Peyer's patch (tissue), 4 donors: ENCODE measurements around the gene KSR2.

ENCODE experiments used
- CTCF ChIP-seq, 6 experiments: fragments of 450-650 bp in 4 of 6; fragments of 200-600 bp in 2 of 6; sonication (generic) in 1 of 6; IDR thresholded peaks; one replicate each; pipeline ENCODE4 v1.5.1; 2017 to 2019; ENCODE audit warnings: antibody characterized with exemption in 6 of 6, mild to moderate bottlenecking in 3 of 6, moderate library complexity in 1 of 6
- POLR2A ChIP-seq, 2 donors: fragments of 450-650 bp; IDR thresholded peaks; one replicate each; pipeline ENCODE4 v1.5.1; 2017; ENCODE audit warnings: antibody characterized with exemption in 2 of 2, mild to moderate bottlenecking in 2 of 2, moderate library complexity in 2 of 2

DNA sequence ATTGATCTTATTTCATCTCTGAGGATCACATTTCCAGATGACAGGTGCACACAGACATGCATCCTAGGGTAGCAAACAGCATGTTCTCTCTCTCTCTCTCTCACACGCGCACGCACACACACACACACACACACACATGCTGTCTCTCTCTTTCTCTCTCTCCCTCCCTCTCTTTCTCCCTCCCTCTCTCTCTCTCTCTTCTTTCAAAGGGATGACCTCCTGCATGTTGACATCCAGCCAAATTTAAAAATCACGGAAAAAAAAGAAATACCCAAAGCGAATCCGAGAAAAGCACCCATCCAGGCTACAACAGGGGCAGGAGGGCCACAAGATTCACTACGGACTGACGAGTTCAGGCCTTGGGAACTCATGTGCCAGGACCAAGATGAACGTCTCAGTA lies 2.3 kb downstream of the KSR2 start:
- TF ChIP-seq CTCF (IDR thresholded peaks at IDR 0.05) (no peak), POLR2A (IDR thresholded peaks at IDR 0.05) (no peak)
